ENCODE results near the gene GHR.

GRCh38 chr5:42517164-42517563 lies 93.9 kb downstream of the GHR start:
- TF ChIP-seq CTCF (conservative IDR thresholded peaks at IDR 0.05 in 1 of 2, IDR thresholded peaks at IDR 0.05 in 1 of 2; ENCODE audit: extremely low read depth in 1 of 2, insufficient read depth in 1 of 2, low read depth in 1 of 2, low read length in 2 of 2) = no peak
- no peak for TF ChIP-seq EZH2 (IDR thresholded peaks at IDR 0.05; ENCODE audit: borderline replicate concordance, low read length)

All from mammary epithelial cell (primary cell).